Measurements from ENCODE around the gene MFN2.

MFN2 gene

DNA sequence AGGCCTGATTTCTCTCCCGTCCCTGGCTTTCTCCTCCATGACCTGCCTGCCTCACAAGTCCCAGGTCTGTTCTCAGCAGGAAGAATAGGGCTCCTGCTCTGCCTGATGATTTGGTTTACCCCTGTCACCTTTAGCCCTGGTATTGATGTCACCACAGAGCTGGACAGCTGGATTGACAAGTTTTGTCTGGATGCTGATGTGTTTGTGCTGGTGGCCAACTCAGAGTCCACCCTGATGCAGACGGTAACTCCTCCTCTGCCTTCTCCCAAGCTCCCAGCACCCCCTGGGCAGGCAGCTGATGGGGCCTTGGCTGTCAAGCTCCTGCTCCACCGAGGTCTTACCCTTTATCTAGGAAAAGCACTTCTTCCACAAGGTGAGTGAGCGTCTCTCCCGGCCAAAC lies 18.4 kb downstream of the MFN2 start:
- H3K9ac ChIP-seq (ENCODE audit: low read length): no peak overlapping the region
- no peak for DNase-seq
- H3K4me2 ChIP-seq (ENCODE audit: low read depth, low read length): no peak overlapping the region
- no peaks in the 10 kb centered on the region for H3F3A ChIP-seq (ENCODE audit: insufficient read depth, low read length)
- H3K27ac ChIP-seq (ENCODE audit: low read length): no peak overlapping the region
- no peaks in the 10 kb centered on the region for H4K20me1 ChIP-seq (ENCODE audit: insufficient read depth, low read length)
- H3K79me2 ChIP-seq (ENCODE audit: low read length): no peaks in the 10 kb centered on the region
- H2AFZ ChIP-seq (ENCODE audit: low read length): no peak overlapping the region
- H3K9me2 ChIP-seq (replicated peaks; ENCODE audit: insufficient read depth, low read length): no peaks in the 10 kb centered on the region
- H3K4me3 ChIP-seq (ENCODE audit: low read length): no peak overlapping the region
- H3K27me3 ChIP-seq (replicated peaks; ENCODE audit: insufficient read depth, low read length): no peaks in the 10 kb centered on the region
- H3K9me3 ChIP-seq (replicated peaks; ENCODE audit: insufficient read depth, low read length): no peaks in the 10 kb centered on the region
- TF ChIP-seq, protein P1, sequence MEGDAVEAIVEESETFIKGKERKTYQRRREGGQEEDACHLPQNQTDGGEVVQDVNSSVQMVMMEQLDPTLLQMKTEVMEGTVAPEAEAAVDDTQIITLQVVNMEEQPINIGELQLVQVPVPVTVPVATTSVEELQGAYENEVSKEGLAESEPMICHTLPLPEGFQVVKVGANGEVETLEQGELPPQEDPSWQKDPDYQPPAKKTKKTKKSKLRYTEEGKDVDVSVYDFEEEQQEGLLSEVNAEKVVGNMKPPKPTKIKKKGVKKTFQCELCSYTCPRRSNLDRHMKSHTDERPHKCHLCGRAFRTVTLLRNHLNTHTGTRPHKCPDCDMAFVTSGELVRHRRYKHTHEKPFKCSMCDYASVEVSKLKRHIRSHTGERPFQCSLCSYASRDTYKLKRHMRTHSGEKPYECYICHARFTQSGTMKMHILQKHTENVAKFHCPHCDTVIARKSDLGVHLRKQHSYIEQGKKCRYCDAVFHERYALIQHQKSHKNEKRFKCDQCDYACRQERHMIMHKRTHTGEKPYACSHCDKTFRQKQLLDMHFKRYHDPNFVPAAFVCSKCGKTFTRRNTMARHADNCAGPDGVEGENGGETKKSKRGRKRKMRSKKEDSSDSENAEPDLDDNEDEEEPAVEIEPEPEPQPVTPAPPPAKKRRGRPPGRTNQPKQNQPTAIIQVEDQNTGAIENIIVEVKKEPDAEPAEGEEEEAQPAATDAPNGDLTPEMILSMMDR (IDR thresholded peaks at IDR 0.05; ENCODE audit: low read length): no peak
- TF ChIP-seq EZH2phosphoT487 (IDR thresholded peaks at IDR 0.05; ENCODE audit: low read length): no peak
- TF ChIP-seq EZH2 (optimal IDR thresholded peaks at IDR 0.05; ENCODE audit: low read depth, low read length): no peak
- H3K36me3 ChIP-seq (replicated peaks; ENCODE audit: insufficient read depth, low read length): peaks cover 3% of the 10 kb centered on the region
- no peaks in the 10 kb centered on the region for H3K4me1 ChIP-seq (ENCODE audit: low read length)

DNA sequence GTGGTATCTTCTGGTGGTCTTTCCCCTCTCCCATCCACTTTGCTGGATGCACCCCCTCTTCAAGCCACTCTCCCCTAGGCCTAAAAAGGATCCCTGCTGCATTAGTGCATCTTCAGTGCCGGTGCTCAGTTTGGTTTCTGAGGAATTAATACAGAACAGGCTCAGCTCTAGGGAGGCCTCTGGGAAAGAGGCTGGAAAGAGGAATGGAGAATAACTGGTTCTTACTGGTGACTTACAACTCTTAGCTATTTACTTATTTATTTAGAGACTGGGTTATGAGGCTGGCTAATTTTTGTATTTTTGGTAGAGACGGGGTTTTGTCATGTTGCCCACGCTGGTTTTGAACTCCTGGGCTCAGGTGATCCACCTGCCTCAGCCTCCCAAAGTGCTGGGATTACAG lies 19.0 kb downstream of the MFN2 start:
- no peaks in the 10 kb centered on the region for H3K4me1 ChIP-seq (ENCODE audit: low read length)
- no peak overlapping the region for H3K4me2 ChIP-seq (ENCODE audit: low read depth, low read length)
- H3K9me2 ChIP-seq (replicated peaks; ENCODE audit: insufficient read depth, low read length): no peaks in the 10 kb centered on the region
- DNase-seq: no peak
- no peak overlapping the region for H2AFZ ChIP-seq (ENCODE audit: low read length)
- H3K27me3 ChIP-seq (replicated peaks; ENCODE audit: insufficient read depth, low read length): no peaks in the 10 kb centered on the region
- H3K4me3 ChIP-seq (ENCODE audit: low read length): no peak overlapping the region
- peaks cover 3% of the 10 kb centered on the region for H3K36me3 ChIP-seq (replicated peaks; ENCODE audit: insufficient read depth, low read length)
- H3F3A ChIP-seq (ENCODE audit: insufficient read depth, low read length): no peaks in the 10 kb centered on the region
- no peaks in the 10 kb centered on the region for H3K9me3 ChIP-seq (replicated peaks; ENCODE audit: insufficient read depth, low read length)
- TF ChIP-seq EZH2 (optimal IDR thresholded peaks at IDR 0.05; ENCODE audit: low read depth, low read length) (no peak), EZH2phosphoT487 (IDR thresholded peaks at IDR 0.05; ENCODE audit: low read length) (no peak)
- TF ChIP-seq, protein P1 (IDR thresholded peaks at IDR 0.05; ENCODE audit: low read length): no peak
- no peaks in the 10 kb centered on the region for H4K20me1 ChIP-seq (ENCODE audit: insufficient read depth, low read length)
- H3K9ac ChIP-seq (ENCODE audit: low read length): no peak overlapping the region
- H3K27ac ChIP-seq (ENCODE audit: low read length): no peak overlapping the region
- H3K79me2 ChIP-seq (ENCODE audit: low read length): no peaks in the 10 kb centered on the region

DNA sequence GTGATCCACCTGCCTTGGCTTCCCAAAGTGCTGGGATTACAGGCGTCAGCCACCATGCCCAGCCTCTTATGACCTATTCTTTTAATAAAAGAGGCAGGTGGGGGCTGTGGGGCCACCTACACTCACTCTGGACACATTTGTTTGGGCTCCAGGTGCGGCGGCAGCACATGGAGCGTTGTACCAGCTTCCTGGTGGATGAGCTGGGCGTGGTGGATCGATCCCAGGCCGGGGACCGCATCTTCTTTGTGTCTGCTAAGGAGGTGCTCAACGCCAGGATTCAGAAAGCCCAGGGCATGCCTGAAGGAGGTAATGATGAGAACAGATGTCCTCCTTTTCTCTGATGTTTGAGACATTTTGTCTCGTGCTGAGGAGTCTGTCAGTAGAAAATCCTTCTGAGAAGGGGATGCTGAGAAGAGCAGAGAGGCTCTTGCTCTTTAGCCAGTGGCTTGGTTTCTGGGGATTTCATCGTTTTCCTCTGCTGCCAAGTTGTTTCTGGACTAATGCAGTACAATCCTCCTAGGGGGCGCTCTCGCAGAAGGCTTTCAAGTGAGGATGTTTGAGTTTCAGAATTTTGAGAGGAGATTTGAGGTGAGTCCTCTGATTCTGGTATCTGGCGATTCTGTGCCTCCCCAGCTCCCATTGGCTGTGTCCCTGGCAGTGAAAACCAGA lies 21.1 kb downstream of the MFN2 start:
- DNase-seq: peak; percentile 42
- no peak overlapping the region for H3K27ac ChIP-seq (ENCODE audit: low read length)
- H3K27me3 ChIP-seq (replicated peaks; ENCODE audit: insufficient read depth, low read length): no peaks in the 10 kb centered on the region
- H2AFZ ChIP-seq (ENCODE audit: low read length): no peak overlapping the region
- no peaks in the 10 kb centered on the region for H4K20me1 ChIP-seq (ENCODE audit: insufficient read depth, low read length)
- H3K9me3 ChIP-seq (replicated peaks; ENCODE audit: insufficient read depth, low read length): no peaks in the 10 kb centered on the region
- H3K4me2 ChIP-seq (ENCODE audit: low read depth, low read length): no peak overlapping the region
- no peaks in the 10 kb centered on the region for H3K4me1 ChIP-seq (ENCODE audit: low read length)
- TF ChIP-seq, protein P1 (IDR thresholded peaks at IDR 0.05; ENCODE audit: low read length): peak; percentile 70
- no peak for TF ChIP-seq EZH2 (optimal IDR thresholded peaks at IDR 0.05; ENCODE audit: low read depth, low read length)
- no peaks in the 10 kb centered on the region for H3K79me2 ChIP-seq (ENCODE audit: low read length)
- no peaks in the 10 kb centered on the region for H3F3A ChIP-seq (ENCODE audit: insufficient read depth, low read length)
- no peak overlapping the region for H3K9ac ChIP-seq (ENCODE audit: low read length)
- no peaks in the 10 kb centered on the region for H3K9me2 ChIP-seq (replicated peaks; ENCODE audit: insufficient read depth, low read length)
- peaks cover 9% of the 10 kb centered on the region; the same call in 1 of the 2 replicates for H3K36me3 ChIP-seq (replicated peaks; ENCODE audit: insufficient read depth, low read length)
- H3K4me3 ChIP-seq (ENCODE audit: low read length): no peak overlapping the region
